ENCODE data around the gene CFAP65. TPM values are rescaled to one million over a fixed set of nuclear protein-coding genes. Genes with fewer than 3 reads are reported as not detected.

CFAP65 gene
- total and polyA plus RNA-seq, 9 of the 15 experiments (the other 6 are each of a cell fraction or from before 2014, with no cell fraction given) = not detected

- Histone ChIP-seq H3K4me3 (no peak overlapping the region), H3K9ac (ENCODE audit: insufficient read depth in 1 of 2, low read depth in 2 of 2, low read length in 2 of 2) (no peak overlapping the region), H3K27me3 (ENCODE audit: control insufficient read depth in 2 of 2, insufficient read depth in 2 of 2, low read length in 2 of 2) (peaks cover 0 to 21% of the 10 kb centered on the region in 2 experiments; a peak in 2 of 5 replicates), H3K4me1 (replicated peaks in 1 of 2; ENCODE audit: control insufficient read depth in 2 of 2, insufficient read depth in 2 of 2, low read length in 2 of 2) (no peaks in the 10 kb centered on the region; a peak in 1 of 5 replicates), H3K79me2 (ENCODE audit: control insufficient read depth, insufficient read depth, low read length) (no peaks in the 10 kb centered on the region), H3K4me2 (ENCODE audit: insufficient read depth, low read length) (no peak overlapping the region), H3K27ac (ENCODE audit: extremely low read depth, low read depth, low read length) (no peak overlapping the region), H3K36me3 (ENCODE audit: control insufficient read depth, insufficient read depth, low read length) (no peaks in the 10 kb centered on the region), H2AFZ (ENCODE audit: low read depth, low read length) (no peak overlapping the region), H4K20me1 (replicated peaks; ENCODE audit: control insufficient read depth, insufficient read depth, low read length) (no peaks in the 10 kb centered on the region; the same call in 1 of the 2 replicates), H3K9me1 (ENCODE audit: control insufficient read depth, insufficient read depth, low read length) (no peaks in the 10 kb centered on the region), H3K9me3 (replicated peaks; ENCODE audit: control insufficient read depth, insufficient read depth, low read depth, low read length) (no peaks in the 10 kb centered on the region)
- DNase-seq (ENCODE audit: extremely low read depth in 1 of 4, low spot score in 3 of 4) = peak; percentile 23 to 48 (median 26)
- no TSS peak for BruUV-seq (replicated peaks)
- TF ChIP-seq ELF2 (CRISPR knock-in tag; IDR thresholded peaks at IDR 0.05) (no peak), BDP1 (IDR thresholded peaks at IDR 0.05; ENCODE audit: insufficient read depth, insufficient read length) (no peak), RAD21 (CRISPR knock-in tag; conservative IDR thresholded peaks at IDR 0.05 in 1 of 2, IDR thresholded peaks at IDR 0.05 in 1 of 2) (peak in 1 of 2 experiments; percentile 41; a peak in 2 of 4 replicates), TAF7 (tag; IDR thresholded peaks at IDR 0.05) (no peak), RNF219 (CRISPR knock-in tag; IDR thresholded peaks at IDR 0.05) (no peak), ZBTB33 (CRISPR knock-in tag; IDR thresholded peaks at IDR 0.05) (no peak), TBL1XR1 (IDR thresholded peaks at IDR 0.05; ENCODE audit: low read length in 2 of 2) (no peak), MAZ (CRISPR knock-in tag; conservative IDR thresholded peaks at IDR 0.05 in 1 of 2, IDR thresholded peaks at IDR 0.05 in 1 of 2) (no peak), TRIM28 (IDR thresholded peaks at IDR 0.05) (no peak), SOX6 (IDR thresholded peaks at IDR 0.05) (no peak), CTCF (IDR thresholded peaks at IDR 0.05 in 2 of 3, conservative IDR thresholded peaks at IDR 0.05 in 1 of 3; ENCODE audit: insufficient read depth in 2 of 3, low read depth in 1 of 3, low read length in 3 of 3) (peak; percentile 47 to 54 (median 51)), ZBTB7A (IDR thresholded peaks at IDR 0.05; ENCODE audit: borderline replicate concordance, control insufficient read depth, low read depth, low read length) (no peak), HDAC1 (IDR thresholded peaks at IDR 0.05) (no peak)
- CTCF ChIA-PET (ENCODE audit: low intra/inter-chr PET ratio) = no interaction called here
- ATAC-seq = peak; percentile 89
- WGBS (ENCODE audit: insufficient coverage, low coverage, missing lambda C conversion rate) = 0% methylated on average over 6 of the region's 6 CpGs
- POLR2A ChIA-PET = no interaction called here
- intact Hi-C loops (cut with micrococcal nuclease) (no loop called here), in situ Hi-C loops (cut with MboI) (no loop called here)
- no peak for FAIRE-seq
Observed at GRCh38 chr2:219010162-219010756, 31.1 kb downstream of the CFAP65 start.

All from K562 (cell line).